ENCODE measurements around the gene ZNF189.

- TF ChIP-seq CTCF (IDR thresholded peaks at IDR 0.05) (no peak), POLR2AphosphoS5 (IDR thresholded peaks at IDR 0.05) (no peak)
Observed at GRCh38 chr9:101450931-101451330, 52.3 kb downstream of the ZNF189 start.

Measured in breast epithelium (tissue), 3 donors.